NB4 (cell line): ENCODE results near the gene SNRPD3.

Source experiments
- DNase-seq: peaks from one replicate; pipeline ENCODE4 v3.0.0; 2010; ENCODE audit warnings: low read depth
- H3K4me3 ChIP-seq: one replicate; pipeline ENCODE4 v1.5.1; 2011; ENCODE audit warnings: mild to moderate bottlenecking, low read depth, low read length, moderate library complexity
- MYC ChIP-seq: IDR thresholded peaks from 2 replicates; pipeline ENCODE4 v1.6.1; 2011; ENCODE audit warnings: low read depth, low read length
- POLR2A ChIP-seq: IDR thresholded peaks from 2 replicates; pipeline ENCODE4 v1.6.1; 2011; ENCODE audit warnings: mild to moderate bottlenecking; ENCODE audit not compliant: insufficient read length; ENCODE audit errors: extremely low read depth
- TF ChIP-seq, protein P1 (sequence below): IDR thresholded peaks from one replicate; pipeline ENCODE4 v1.5.1; 2012; ENCODE audit warnings: low read depth, low read length
- TF ChIP-seq, protein P2 (sequence below): IDR thresholded peaks from 2 replicates; pipeline ENCODE4 v1.6.1; 2011; ENCODE audit warnings: low read depth, low read length

SNRPD3 gene

DNA sequence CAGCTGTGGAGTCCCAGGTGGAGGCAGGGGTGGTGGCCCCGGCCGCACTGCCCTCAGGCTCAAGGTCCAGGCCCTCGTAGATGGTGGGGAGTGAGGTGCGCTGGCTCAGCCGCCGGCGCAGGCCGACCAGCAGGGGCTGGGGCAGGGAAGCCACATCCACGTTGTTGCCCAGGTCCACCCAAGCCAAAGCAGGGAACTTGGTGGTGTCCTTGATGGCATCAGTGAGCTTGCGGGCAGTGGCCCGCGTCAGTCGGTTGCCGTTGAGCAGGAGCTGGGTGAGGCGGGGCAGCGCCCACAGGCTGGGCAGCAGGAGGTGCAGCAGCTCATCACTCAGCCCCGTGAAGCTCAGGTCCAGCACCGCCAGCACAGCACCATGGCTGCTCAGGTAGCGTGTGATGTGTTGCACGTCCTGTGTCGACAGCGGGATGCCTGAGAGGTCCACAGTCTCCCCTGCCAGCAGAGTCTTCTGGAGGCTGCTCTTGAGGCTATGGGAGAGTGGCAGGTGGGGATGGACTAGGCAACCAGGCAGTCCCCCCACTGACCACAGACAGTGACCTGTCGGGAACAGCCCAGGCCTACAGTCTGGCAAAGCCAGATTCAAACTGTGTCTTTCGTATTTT, 30.2 kb downstream of the SNRPD3 start:
- no peak for DNase-seq
- TF ChIP-seq, protein P1, sequence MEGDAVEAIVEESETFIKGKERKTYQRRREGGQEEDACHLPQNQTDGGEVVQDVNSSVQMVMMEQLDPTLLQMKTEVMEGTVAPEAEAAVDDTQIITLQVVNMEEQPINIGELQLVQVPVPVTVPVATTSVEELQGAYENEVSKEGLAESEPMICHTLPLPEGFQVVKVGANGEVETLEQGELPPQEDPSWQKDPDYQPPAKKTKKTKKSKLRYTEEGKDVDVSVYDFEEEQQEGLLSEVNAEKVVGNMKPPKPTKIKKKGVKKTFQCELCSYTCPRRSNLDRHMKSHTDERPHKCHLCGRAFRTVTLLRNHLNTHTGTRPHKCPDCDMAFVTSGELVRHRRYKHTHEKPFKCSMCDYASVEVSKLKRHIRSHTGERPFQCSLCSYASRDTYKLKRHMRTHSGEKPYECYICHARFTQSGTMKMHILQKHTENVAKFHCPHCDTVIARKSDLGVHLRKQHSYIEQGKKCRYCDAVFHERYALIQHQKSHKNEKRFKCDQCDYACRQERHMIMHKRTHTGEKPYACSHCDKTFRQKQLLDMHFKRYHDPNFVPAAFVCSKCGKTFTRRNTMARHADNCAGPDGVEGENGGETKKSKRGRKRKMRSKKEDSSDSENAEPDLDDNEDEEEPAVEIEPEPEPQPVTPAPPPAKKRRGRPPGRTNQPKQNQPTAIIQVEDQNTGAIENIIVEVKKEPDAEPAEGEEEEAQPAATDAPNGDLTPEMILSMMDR = no peak
- TF ChIP-seq POLR2A (no peak), MYC (no peak)
- TF ChIP-seq, protein P2, sequence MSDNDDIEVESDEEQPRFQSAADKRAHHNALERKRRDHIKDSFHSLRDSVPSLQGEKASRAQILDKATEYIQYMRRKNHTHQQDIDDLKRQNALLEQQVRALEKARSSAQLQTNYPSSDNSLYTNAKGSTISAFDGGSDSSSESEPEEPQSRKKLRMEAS = no peak
- H3K4me3 ChIP-seq = no peak overlapping the region

DNA sequence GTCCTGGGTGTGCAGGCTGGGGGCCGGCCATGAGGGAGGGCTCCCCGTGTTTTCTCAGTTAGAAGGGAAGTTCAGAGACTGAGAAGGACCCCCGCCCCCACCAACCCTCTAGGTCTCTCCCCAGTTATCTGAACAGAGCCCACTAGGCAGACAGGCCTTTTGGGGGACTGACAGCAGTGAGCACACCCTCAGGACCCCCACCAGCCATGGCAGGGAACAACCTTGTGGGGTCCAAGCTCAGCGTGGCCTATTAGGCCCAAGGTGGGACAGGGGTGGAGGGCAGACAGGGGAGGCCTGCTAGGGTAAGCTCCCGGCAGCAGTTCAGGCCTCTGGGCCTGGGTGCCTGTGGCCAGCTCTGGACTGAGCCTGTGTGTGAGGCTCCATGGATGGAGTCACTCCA, 31.5 kb downstream of the SNRPD3 start:
- DNase-seq = no peak
- TF ChIP-seq, protein P1 = no peak
- H3K4me3 ChIP-seq = no peak overlapping the region

DNA sequence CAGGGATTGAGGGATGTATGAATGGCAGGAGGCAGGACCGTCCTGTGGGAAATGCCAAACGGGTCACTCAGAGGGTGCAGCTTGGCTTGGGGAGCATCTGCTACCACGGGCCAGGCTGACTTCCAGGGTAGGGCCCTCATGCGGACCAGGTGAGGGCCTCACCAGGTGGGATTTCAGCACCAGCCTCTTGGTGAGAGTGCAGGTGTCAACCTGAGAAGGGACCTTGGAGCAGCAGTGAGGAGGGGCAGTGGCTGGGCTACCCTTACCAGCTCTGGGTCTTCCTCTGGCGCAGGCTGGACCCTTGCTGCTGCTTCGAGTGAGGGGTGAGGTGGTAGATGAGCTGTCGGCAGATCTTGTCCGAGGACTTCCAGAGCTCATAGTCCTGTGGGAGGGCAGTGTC, 32.1 kb downstream of the SNRPD3 start:
- no peak for TF ChIP-seq MYC
- TF ChIP-seq, protein P2 = no peak
- H3K4me3 ChIP-seq = no peak overlapping the region
- no peak for DNase-seq

DNA sequence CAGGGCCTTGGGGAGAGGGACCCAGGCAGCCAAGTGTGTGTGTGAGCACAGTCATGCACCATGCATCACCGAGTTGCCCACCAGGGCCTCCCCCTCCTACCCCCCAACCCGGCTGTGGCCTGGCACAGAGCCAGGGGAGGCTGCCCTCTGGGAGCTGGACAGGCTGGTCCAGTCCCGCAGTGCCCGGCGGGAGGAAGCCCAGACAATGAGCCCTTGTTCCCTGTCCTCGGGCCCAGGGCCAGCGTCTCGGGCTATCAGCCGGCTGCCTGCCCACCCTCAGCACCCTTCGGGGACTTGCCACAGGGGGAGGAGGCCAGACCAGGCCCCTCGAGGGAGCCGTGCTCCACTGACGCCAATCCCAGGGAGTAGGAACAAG, 32.6 kb downstream of the SNRPD3 start:
- TF ChIP-seq POLR2A (no peak), MYC (no peak)
- TF ChIP-seq, protein P2 = no peak
- TF ChIP-seq, protein P1 = no peak
- DNase-seq = no peak
- no peak overlapping the region for H3K4me3 ChIP-seq

DNA sequence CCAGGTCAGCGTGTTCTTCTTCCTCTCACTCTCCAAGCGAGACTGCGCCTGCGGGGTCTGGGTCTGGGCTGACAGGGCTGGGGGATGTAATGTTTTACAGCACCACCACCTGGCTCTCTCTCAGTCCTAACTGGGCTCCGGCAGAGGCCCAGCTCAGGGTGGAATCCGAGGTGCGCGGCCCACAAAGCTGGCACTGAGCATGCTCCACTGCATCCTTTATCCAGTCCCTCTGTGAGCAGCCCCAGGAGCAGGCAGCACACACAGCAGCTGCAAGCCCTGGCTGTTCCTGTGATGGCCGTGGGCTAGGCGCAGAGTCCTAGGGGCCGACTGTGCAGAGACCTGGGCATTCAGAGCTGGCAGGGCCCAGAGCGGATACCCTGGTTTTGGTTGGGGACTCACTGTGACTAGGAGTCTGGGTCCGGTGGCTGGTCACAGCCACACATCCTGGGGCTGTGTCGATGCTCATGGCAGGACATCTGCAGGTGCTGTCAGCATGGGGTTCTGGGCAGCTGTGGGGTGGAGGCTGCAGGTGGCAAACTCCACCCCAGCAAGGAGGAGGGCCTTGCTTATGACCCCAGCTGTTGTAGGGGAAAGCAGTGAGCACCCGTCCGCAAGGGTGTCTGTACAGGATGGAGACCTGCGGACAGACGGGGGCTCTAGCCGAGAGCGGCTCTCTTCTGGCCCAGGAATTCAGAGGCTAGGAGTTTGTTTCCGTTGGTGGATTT, 33.1 kb downstream of the SNRPD3 start:
- no peak overlapping the region for H3K4me3 ChIP-seq
- TF ChIP-seq POLR2A = no peak
- no peak for DNase-seq

DNA sequence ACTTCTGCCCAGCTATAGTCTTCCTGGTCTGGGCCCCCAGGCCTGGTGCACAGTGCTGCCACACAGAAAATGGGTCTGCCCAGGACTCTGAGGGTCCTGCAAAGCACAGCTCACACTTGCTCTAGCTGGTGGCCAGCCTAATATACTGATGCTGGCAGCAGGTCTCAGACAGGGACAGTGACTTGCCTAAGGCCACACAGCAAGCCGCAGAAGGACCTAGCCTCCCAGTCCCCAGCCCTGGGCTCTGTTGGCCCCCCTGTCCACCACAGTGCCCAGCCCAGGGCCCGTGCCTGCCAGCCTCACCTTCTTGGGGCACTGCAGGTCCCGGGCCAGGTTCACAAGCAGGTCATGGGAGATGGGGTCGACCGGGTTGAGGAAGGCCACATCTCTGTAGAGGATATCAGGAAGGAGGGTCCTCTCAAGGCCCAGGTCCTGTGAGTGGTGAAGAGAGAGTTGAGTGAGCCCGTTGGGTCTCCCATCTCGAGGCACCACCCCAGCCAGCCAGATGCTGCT, 33.8 kb downstream of the SNRPD3 start:
- TF ChIP-seq POLR2A = no peak
- TF ChIP-seq, protein P2 = no peak
- DNase-seq = no peak
- no peak overlapping the region for H3K4me3 ChIP-seq

DNA sequence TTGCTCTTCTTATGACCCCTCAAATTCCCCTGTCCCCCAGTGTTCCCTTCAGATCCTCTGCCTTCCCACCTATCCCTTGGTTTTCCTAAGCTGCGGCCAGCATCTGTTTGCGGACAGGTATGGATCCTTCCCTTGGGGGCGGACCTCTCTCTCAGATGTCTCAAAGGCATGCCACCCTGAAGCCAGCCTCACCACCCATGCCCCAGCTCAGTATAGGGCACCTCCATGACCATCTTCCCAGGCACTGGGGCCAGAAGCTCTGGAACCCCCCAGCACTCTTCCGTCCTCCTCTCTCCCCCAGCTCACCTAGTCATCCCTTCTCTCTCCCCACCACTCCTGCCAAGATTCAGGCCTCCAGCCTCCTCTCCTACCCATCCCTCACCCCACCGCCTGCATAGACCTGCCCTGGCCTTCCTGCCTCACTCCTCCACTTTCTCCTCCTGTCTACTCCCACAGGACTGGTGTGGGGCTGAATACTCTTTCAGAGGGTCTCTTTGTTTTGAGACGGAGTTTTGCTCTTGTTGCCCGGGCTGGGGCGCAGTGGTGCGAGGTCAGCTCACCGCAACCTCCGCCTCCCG, 34.9 kb downstream of the SNRPD3 start:
- H3K4me3 ChIP-seq = no peak overlapping the region
- no peak for DNase-seq
- no peak for TF ChIP-seq MYC
- TF ChIP-seq, protein P1 = no peak
